Activated CD8-positive, alpha-beta memory T cell treated with anti-CD3 and anti-CD28 coated beads, Interleukin-2, amount 10 ng/mL, durations not matched to agents 7 days and 5 days (primary cell): ENCODE data around the gene UNC13A. TPM values are rescaled to one million over a fixed set of nuclear protein-coding genes. Genes with fewer than 3 reads are reported as not detected.

Experiments
- ATAC-seq: fragments of 150-1000 bp; cut with Tn5 transposase; one replicate; pipeline ENCODE4 v1.10.0; 2021; ENCODE audit warnings: moderate library complexity
- CTCF ChIA-PET: fragments of 350-600 bp; sonication (Branson Sonifier 250); formaldehyde crosslinking; loops from one replicate; lab custom pipeline; 2021; ENCODE audit warnings: antibody characterized with exemption; lab: Charles Lee
- DNase-seq: peaks from one replicate; pipeline ENCODE4 v3.0.0-alpha.2; 2020
- H3K27ac Mint-ChIP-seq: one replicate; pipeline ENCODE4 v1.8.0; 2021; ENCODE audit warnings: mild to moderate bottlenecking, mixed read lengths
- H3K27me3 Mint-ChIP-seq: one replicate; pipeline ENCODE4 v1.8.0; 2021; ENCODE audit warnings: mixed read lengths
- H3K36me3 Mint-ChIP-seq: one replicate; pipeline ENCODE4 v1.8.0; 2021; ENCODE audit warnings: mild to moderate bottlenecking, mixed read lengths
- H3K4me1 Mint-ChIP-seq: one replicate; pipeline ENCODE4 v1.8.0; 2021; ENCODE audit warnings: mixed read lengths
- H3K4me3 Mint-ChIP-seq: one replicate; pipeline ENCODE4 v1.8.0; 2021; ENCODE audit warnings: mild to moderate bottlenecking, moderate library complexity, mixed read lengths
- H3K9me3 Mint-ChIP-seq: one replicate; pipeline ENCODE4 v1.8.0; 2022; ENCODE audit warnings: low read depth, mixed read lengths
- total RNA-seq, 2 experiments: library from RNA; stranded (reverse); gene quantifications; one replicate each; pipeline ENCODE4 v1.2.3, GENCODE V29; 2021

The UNC13A gene
- total RNA-seq, 2 experiments from 2014 or later: 0.02 to 0.18 TPM

GRCh38 chr19:17677002-17677401 lies 11.2 kb downstream of the UNC13A start:
- Mint-ChIP-seq H3K36me3 (no peaks in the 10 kb centered on the region), H3K4me3 (no peak overlapping the region), H3K9me3 (no peaks in the 10 kb centered on the region), H3K27me3 (peaks cover 37% of the 10 kb centered on the region), H3K4me1 (peaks cover 8% of the 10 kb centered on the region), H3K27ac (no peak overlapping the region)
- DNase-seq: no peak
- CTCF ChIA-PET: interaction anchor here (0.8 to 1.0 kb wide), 2 partner anchors 125 to 182 kb away, joined by 3 to 4 read pairs; partner anchors contain the start of gene RPL18A
- no peak for ATAC-seq

- Mint-ChIP-seq H3K36me3 (no peaks in the 10 kb centered on the region), H3K27me3 (peaks cover 35% of the 10 kb centered on the region), H3K4me1 (peaks cover 8% of the 10 kb centered on the region), H3K4me3 (no peak overlapping the region), H3K9me3 (no peaks in the 10 kb centered on the region), H3K27ac (no peak overlapping the region)
- CTCF ChIA-PET: interaction anchor here (0.6 to 0.8 kb wide), 2 partner anchors 64 to 125 kb away, joined by 3 read pairs; no protein-coding TSS in a partner anchor
- no peak for DNase-seq
- no peak for ATAC-seq
These were observed 11.9 kb downstream of the UNC13A start for GRCh38 chr19:17676295-17676694.

DNA sequence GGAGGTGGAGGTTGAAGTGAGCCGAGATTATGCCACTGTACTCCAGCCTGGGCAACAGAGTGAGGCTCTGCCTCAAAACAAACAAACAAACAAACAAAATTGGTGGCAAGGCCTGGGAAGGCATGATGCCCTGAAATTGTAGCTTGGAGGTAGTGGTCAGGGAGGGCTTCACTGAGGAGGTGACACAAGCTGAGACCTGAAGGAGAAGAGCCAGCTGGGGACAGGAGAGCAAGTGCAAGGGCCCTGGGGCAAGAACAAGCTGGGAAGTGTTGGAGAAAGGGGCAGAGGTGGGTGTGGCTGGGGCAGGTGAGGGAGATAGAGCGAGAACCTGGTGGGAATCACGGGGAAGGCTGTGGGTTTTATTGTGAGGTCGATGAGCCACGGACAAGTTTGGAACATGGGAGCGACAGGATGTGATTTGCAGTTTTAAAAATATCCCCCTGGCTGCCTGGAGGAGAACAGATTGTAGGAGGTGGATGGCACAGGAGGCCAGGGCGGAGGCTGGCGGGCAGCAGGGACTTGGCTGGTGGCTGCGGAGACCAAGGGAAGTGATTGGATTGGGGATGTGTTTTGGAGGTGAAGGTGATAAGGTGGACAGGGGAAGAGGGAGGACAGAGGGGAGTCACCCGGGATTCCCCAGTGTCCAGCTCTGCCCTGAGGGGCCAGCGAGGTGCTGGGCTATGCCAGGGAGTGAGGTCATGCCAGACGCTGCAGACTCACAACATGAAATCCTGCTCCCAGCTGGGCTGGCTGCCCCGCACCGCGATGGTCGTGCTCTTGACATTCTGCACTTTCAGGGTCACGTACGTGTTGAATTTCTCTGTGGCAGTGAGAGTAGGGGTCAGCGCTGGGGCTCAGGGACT lies 14.0 kb downstream of the UNC13A start:
- CTCF ChIA-PET: no interaction called here
- DNase-seq: no peak

DNA sequence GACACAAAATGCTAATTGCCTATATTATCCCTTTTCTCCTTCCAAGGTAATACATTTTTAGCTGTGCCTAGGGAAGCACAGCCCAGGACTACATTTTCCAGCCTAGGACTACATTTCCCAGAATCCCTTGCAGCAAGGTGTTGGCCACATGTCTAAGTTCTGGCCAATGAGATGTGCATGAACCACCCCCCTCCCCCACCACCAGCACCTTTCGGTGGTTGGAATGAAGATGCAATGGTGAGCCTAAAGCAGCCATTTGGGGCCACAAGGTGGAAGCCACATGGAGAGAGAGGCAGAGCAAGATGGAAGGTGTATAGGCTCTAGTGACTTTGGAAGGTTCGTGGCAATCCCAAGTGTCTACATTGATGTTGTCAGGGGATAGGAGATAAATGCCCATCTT lies 16.2 kb downstream of the UNC13A start:
- Mint-ChIP-seq H3K27ac (no peak overlapping the region), H3K27me3 (peaks cover 6% of the 10 kb centered on the region)
- CTCF ChIA-PET: no interaction called here

More for the DNA sequence above, 14.0 kb downstream of the UNC13A start:
- Mint-ChIP-seq H3K4me3 (no peak overlapping the region), H3K27me3 (peaks cover 19% of the 10 kb centered on the region), H3K4me1 (no peaks in the 10 kb centered on the region), H3K27ac (no peak overlapping the region), H3K9me3 (no peaks in the 10 kb centered on the region), H3K36me3 (no peaks in the 10 kb centered on the region)
- ATAC-seq: no peak

DNA sequence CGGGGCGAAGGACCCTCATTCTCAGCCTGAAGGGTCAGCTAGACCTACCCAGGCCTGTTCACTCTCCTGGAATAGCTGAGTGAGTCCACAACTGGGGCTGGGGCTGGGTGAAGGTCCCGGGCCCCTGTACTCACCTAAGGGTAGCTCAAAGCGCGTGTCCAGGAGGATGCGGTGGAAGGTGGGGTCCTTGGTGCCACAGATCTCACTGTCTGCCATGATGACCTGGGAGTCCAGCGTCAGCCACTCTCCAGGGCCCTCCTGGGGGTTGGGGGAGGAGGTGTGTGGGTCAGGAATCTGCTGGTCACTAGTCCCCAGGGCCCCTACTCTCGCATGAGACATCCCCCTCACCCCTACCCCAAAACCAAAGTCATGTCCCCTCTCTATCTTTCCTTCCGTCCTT lies 18.7 kb downstream of the UNC13A start:
- ATAC-seq (no peak), DNase-seq (no peak)
- Mint-ChIP-seq H3K9me3 (peaks cover 5% of the 10 kb centered on the region), H3K27ac (no peak overlapping the region), H3K4me1 (no peaks in the 10 kb centered on the region), H3K36me3 (peaks cover 3% of the 10 kb centered on the region), H3K4me3 (no peak overlapping the region), H3K27me3 (peaks cover 2% of the 10 kb centered on the region)
- CTCF ChIA-PET: no interaction called here

More for the DNA sequence above, 16.2 kb downstream of the UNC13A start:
- no peaks in the 10 kb centered on the region for H3K36me3 Mint-ChIP-seq
- H3K9me3 Mint-ChIP-seq: no peaks in the 10 kb centered on the region
- no peaks in the 10 kb centered on the region for H3K4me1 Mint-ChIP-seq
- DNase-seq (no peak), ATAC-seq (no peak)
- H3K4me3 Mint-ChIP-seq: no peak overlapping the region

GRCh38 chr19:17665058-17665457 lies 23.1 kb downstream of the UNC13A start:
- H3K4me3 Mint-ChIP-seq: no peak overlapping the region
- no peaks in the 10 kb centered on the region for H3K27me3 Mint-ChIP-seq
- H3K4me1 Mint-ChIP-seq: no peaks in the 10 kb centered on the region
- CTCF ChIA-PET: no interaction called here
- H3K27ac Mint-ChIP-seq: no peak overlapping the region
- ATAC-seq: no peak
- peaks cover 3% of the 10 kb centered on the region for H3K36me3 Mint-ChIP-seq
- DNase-seq: no peak
- H3K9me3 Mint-ChIP-seq: peaks cover 5% of the 10 kb centered on the region

GRCh38 chr19:17659996-17660395 lies 28.2 kb downstream of the UNC13A start:
- Mint-ChIP-seq H3K27ac (no peak overlapping the region), H3K27me3 (no peaks in the 10 kb centered on the region), H3K4me1 (no peaks in the 10 kb centered on the region), H3K9me3 (no peaks in the 10 kb centered on the region), H3K36me3 (peaks cover under 1% of the 10 kb centered on the region), H3K4me3 (no peak overlapping the region)
- ATAC-seq (no peak), DNase-seq (no peak)
- CTCF ChIA-PET: interaction anchor here (0.7 kb wide), 1 partner anchor 211 kb away, joined by 3 read pairs; no protein-coding TSS in a partner anchor

- DNase-seq (no peak), ATAC-seq (no peak)
- Mint-ChIP-seq H3K36me3 (no peaks in the 10 kb centered on the region), H3K27me3 (no peaks in the 10 kb centered on the region), H3K27ac (no peak overlapping the region), H3K4me3 (no peak overlapping the region), H3K4me1 (no peaks in the 10 kb centered on the region), H3K9me3 (no peaks in the 10 kb centered on the region)
- CTCF ChIA-PET: no interaction called here
These were observed 29.5 kb downstream of the UNC13A start for GRCh38 chr19:17658666-17659065.

DNA sequence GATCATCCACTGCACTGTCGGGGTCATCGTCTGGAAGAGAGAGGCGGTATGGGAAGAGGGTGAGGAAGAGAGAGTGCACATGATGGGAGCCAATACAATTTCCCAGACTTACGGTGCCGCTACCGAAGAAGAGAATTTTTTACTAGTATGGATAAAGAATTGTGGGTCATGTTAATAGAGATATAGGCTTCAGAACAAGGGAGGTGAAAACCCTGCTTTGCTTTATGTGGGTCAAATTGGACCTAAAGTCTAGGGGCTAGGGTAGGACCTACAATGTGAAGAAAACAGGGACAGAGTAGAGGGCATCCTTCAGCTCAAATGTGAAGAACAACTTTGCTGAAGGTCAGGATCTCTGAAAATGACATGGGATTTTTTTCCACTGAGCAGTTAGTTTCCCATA lies 29.9 kb downstream of the UNC13A start:
- CTCF ChIA-PET: no interaction called here
- no peak overlapping the region for H3K27ac Mint-ChIP-seq
- no peaks in the 10 kb centered on the region for H3K27me3 Mint-ChIP-seq

GRCh38 chr19:17656970-17657369 lies 31.2 kb downstream of the UNC13A start:
- Mint-ChIP-seq H3K27ac (no peak overlapping the region), H3K36me3 (no peaks in the 10 kb centered on the region), H3K27me3 (no peaks in the 10 kb centered on the region), H3K4me3 (no peak overlapping the region), H3K9me3 (no peaks in the 10 kb centered on the region), H3K4me1 (no peaks in the 10 kb centered on the region)
- ATAC-seq (no peak), DNase-seq (no peak)
- CTCF ChIA-PET: no interaction called here

More for the DNA sequence above, 29.9 kb downstream of the UNC13A start:
- no peak overlapping the region for H3K4me3 Mint-ChIP-seq
- DNase-seq (no peak), ATAC-seq (no peak)
- no peaks in the 10 kb centered on the region for H3K9me3 Mint-ChIP-seq
- no peaks in the 10 kb centered on the region for H3K36me3 Mint-ChIP-seq
- no peaks in the 10 kb centered on the region for H3K4me1 Mint-ChIP-seq

DNA sequence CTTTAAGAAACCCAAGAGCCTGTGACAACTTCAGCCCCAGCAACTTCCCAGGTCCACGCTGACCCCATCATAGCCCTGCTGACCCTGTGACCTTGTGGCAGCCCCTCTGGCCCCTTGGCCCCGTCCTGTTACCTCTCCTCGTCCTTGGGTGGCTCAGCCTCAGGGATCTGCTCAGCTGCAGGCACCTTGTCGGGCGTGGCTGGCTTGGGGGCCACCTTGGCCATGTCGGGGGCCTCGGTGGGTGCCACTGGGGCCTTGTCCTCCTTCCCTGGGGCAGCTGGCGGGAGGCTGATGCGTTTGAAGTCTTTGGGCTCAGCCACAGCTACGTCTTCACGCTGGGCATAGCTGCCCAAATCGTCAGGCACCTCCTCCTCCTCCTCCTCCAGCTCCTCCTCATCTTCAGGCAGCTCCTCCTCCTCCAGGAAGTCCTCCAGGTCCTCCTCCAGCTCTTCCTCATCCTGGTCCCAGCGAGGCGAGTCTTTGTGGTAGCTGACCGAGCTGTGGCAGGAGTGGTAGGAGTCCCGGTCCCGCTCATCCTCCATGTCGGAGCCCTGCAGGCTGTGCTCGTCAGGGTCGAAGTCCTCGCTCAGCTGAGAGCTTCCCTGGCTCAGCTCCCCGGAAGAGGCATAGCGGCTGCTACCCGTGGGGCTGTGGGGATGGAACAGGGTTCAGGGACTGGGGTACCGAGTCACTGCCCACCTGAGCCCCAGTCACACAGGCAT lies 32.2 kb downstream of the UNC13A start:
- Mint-ChIP-seq H3K4me1 (no peaks in the 10 kb centered on the region), H3K36me3 (no peaks in the 10 kb centered on the region), H3K27ac (no peak overlapping the region), H3K9me3 (no peaks in the 10 kb centered on the region), H3K27me3 (no peaks in the 10 kb centered on the region), H3K4me3 (no peak overlapping the region)
- no peak for ATAC-seq
- no peak for DNase-seq
- CTCF ChIA-PET: no interaction called here

DNA sequence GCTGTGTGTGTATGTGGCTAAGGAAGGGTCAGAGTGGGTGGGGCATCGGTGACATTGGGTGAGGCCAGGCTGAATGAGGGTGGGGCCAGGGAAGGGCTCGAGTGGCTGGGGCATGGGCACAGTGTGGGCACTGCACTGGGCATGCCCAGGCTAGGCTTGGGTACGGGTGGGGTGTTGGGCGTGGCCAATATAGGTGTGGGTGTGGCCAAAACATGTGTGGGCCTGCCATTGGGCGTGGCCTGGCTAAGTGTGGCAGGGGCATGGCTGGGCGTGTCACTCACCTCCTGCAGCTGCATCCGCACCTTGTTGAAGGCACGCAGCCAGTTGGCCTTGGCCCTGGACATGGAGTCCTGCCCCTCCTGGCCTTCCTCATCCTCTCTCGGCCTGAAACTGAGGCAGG lies 33.2 kb downstream of the UNC13A start:
- H3K9me3 Mint-ChIP-seq: no peaks in the 10 kb centered on the region
- no peaks in the 10 kb centered on the region for H3K36me3 Mint-ChIP-seq
- peak; percentile 16 for ATAC-seq
- H3K4me1 Mint-ChIP-seq: no peaks in the 10 kb centered on the region
- H3K27me3 Mint-ChIP-seq: no peaks in the 10 kb centered on the region
- H3K27ac Mint-ChIP-seq: no peak overlapping the region
- DNase-seq: no peak
- H3K4me3 Mint-ChIP-seq: no peak overlapping the region
- CTCF ChIA-PET: no interaction called here

DNA sequence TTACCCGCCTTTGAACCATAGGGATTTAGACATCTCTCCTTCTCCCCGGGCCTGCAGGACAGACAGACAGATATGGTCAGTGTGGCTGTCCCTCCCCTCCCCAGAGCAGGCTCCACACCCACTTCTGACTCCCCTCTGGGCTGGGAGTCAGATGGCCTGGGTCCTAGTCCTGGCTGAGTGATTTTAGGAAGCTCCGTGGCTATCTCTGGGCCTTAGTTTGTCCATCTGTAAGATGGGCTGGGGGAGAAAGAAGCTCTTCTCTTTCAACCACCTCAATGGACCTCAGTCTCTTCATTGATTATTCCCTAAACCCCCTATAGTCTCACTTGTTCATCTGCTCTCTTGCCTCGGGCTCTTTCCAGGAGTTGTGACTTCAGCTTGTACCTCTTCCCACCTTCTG lies 35.5 kb downstream of the UNC13A start:
- CTCF ChIA-PET: interaction anchor here (1.6 kb wide), 1 partner anchor 207 kb away, joined by 4 read pairs; the partner anchor contains the start of gene RPL18A
- DNase-seq (no peak), ATAC-seq (no peak)
- no peaks in the 10 kb centered on the region for H3K4me1 Mint-ChIP-seq
- no peaks in the 10 kb centered on the region for H3K9me3 Mint-ChIP-seq
- H3K4me3 Mint-ChIP-seq: no peak overlapping the region
- H3K27me3 Mint-ChIP-seq: no peaks in the 10 kb centered on the region
- H3K36me3 Mint-ChIP-seq: no peaks in the 10 kb centered on the region
- no peak overlapping the region for H3K27ac Mint-ChIP-seq
